HCT116 (cell line): ENCODE measurements around the gene COQ6.

Experiments used
- EZH2 ChIP-seq: fragments of 200-600 bp; sonication (generic); IDR thresholded peaks from 2 replicates; pipeline ENCODE4 v1.6.1; 2017; ENCODE audit warnings: antibody characterized with exemption, mixed run types
- POLR2A ChIP-seq: IDR thresholded peaks from 2 replicates; pipeline ENCODE4 v1.7.0; 2011; ENCODE audit warnings: borderline replicate concordance; ENCODE audit not compliant: insufficient read depth, insufficient read length; ENCODE audit errors: extremely low read depth
- SP1 ChIP-seq: IDR thresholded peaks from 2 replicates; pipeline ENCODE4 v1.6.1; 2012; ENCODE audit warnings: low read depth
- ZFX ChIP-seq: fragments of 450-650 bp; IDR thresholded peaks from 2 replicates; pipeline ENCODE4 v1.6.1; 2017
- TF ChIP-seq, protein P1 (sequence below): IDR thresholded peaks from 2 replicates; pipeline ENCODE4 v1.6.1; 2012; ENCODE audit warnings: low read depth
- TF ChIP-seq, protein P2 (sequence below), 3 experiments: fragments of 200-600 bp in 1 of 3; sonication (generic) in 1 of 3; IDR thresholded peaks in 2 of 3; conservative IDR thresholded peaks in 1 of 3; 2 replicates each; pipeline ENCODE4 v1.5.1; 2012 to 2017; ENCODE audit warnings: low read depth in 2 of 3, low read length in 2 of 3, antibody characterized with exemption in 1 of 3, borderline replicate concordance in 1 of 3, control low read depth in 1 of 3, mild to moderate bottlenecking in 1 of 3, mixed read lengths in 1 of 3, mixed run types in 1 of 3, moderate library complexity in 1 of 3; ENCODE audit not compliant: insufficient read depth in 1 of 3

DNA sequence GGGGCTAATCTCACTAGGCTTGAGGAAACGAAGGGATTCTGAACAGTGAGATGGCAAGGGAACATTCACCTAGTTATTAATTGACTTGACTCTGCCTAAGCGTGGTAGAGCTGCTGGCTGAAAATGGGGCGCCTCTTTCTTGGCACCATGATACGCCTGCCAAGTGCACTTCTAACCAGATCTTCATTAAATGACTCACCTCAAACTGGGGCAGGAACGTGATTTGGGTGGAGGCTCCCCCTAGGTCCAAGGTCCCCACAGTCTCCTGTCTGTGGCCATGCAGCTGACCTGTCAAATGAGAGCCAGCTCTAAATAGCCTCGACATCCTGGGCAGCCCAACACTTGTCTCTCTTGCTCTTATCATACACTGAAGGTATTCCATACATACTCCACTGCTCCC, 26.0 kb downstream of the COQ6 start:
- TF ChIP-seq, protein P1, sequence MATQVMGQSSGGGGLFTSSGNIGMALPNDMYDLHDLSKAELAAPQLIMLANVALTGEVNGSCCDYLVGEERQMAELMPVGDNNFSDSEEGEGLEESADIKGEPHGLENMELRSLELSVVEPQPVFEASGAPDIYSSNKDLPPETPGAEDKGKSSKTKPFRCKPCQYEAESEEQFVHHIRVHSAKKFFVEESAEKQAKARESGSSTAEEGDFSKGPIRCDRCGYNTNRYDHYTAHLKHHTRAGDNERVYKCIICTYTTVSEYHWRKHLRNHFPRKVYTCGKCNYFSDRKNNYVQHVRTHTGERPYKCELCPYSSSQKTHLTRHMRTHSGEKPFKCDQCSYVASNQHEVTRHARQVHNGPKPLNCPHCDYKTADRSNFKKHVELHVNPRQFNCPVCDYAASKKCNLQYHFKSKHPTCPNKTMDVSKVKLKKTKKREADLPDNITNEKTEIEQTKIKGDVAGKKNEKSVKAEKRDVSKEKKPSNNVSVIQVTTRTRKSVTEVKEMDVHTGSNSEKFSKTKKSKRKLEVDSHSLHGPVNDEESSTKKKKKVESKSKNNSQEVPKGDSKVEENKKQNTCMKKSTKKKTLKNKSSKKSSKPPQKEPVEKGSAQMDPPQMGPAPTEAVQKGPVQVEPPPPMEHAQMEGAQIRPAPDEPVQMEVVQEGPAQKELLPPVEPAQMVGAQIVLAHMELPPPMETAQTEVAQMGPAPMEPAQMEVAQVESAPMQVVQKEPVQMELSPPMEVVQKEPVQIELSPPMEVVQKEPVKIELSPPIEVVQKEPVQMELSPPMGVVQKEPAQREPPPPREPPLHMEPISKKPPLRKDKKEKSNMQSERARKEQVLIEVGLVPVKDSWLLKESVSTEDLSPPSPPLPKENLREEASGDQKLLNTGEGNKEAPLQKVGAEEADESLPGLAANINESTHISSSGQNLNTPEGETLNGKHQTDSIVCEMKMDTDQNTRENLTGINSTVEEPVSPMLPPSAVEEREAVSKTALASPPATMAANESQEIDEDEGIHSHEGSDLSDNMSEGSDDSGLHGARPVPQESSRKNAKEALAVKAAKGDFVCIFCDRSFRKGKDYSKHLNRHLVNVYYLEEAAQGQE, result no peak
- TF ChIP-seq, protein P2, sequence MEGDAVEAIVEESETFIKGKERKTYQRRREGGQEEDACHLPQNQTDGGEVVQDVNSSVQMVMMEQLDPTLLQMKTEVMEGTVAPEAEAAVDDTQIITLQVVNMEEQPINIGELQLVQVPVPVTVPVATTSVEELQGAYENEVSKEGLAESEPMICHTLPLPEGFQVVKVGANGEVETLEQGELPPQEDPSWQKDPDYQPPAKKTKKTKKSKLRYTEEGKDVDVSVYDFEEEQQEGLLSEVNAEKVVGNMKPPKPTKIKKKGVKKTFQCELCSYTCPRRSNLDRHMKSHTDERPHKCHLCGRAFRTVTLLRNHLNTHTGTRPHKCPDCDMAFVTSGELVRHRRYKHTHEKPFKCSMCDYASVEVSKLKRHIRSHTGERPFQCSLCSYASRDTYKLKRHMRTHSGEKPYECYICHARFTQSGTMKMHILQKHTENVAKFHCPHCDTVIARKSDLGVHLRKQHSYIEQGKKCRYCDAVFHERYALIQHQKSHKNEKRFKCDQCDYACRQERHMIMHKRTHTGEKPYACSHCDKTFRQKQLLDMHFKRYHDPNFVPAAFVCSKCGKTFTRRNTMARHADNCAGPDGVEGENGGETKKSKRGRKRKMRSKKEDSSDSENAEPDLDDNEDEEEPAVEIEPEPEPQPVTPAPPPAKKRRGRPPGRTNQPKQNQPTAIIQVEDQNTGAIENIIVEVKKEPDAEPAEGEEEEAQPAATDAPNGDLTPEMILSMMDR (IDR thresholded peaks at IDR 0.05 in 2 of 3, conservative IDR thresholded peaks at IDR 0.05 in 1 of 3; ENCODE audit: borderline replicate concordance in 1 of 3, insufficient read depth in 1 of 3, low read depth in 2 of 3, low read length in 2 of 3), result no peak
- TF ChIP-seq EZH2 (no peak), ZFX (no peak), SP1 (no peak), POLR2A (no peak)
